ENCODE data around the gene BEND5. TPM values are rescaled to one million over a fixed set of nuclear protein-coding genes. Genes with fewer than 3 reads are reported as not detected.

The BEND5 gene
- total and polyA plus RNA-seq, 7 donors, result 0.84 to 3.7 (median 1.6) TPM

- no peaks in the 10 kb centered on the region for H3K27me3 ChIP-seq (ENCODE audit: insufficient read depth in 3 of 3, low read length in 2 of 3)
- intact Hi-C loops (cut with DNase I), result no loop called here
- no peak overlapping the region for H3K27ac ChIP-seq
- no peak for DNase-seq
- WGBS, 3 donors, result 87 to 91% (median 87%) methylated on average over 4 of the region's 4 CpGs
- H3K4me3 ChIP-seq, result no peak overlapping the region
- no peaks in the 10 kb centered on the region for H3K4me1 ChIP-seq
- TF ChIP-seq, protein P1, sequence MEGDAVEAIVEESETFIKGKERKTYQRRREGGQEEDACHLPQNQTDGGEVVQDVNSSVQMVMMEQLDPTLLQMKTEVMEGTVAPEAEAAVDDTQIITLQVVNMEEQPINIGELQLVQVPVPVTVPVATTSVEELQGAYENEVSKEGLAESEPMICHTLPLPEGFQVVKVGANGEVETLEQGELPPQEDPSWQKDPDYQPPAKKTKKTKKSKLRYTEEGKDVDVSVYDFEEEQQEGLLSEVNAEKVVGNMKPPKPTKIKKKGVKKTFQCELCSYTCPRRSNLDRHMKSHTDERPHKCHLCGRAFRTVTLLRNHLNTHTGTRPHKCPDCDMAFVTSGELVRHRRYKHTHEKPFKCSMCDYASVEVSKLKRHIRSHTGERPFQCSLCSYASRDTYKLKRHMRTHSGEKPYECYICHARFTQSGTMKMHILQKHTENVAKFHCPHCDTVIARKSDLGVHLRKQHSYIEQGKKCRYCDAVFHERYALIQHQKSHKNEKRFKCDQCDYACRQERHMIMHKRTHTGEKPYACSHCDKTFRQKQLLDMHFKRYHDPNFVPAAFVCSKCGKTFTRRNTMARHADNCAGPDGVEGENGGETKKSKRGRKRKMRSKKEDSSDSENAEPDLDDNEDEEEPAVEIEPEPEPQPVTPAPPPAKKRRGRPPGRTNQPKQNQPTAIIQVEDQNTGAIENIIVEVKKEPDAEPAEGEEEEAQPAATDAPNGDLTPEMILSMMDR (IDR thresholded peaks at IDR 0.05), result no peak
- H3K9me3 ChIP-seq, result no peaks in the 10 kb centered on the region
- ATAC-seq, result no peak
- peaks cover 4 to 42% of the 10 kb centered on the region in 2 donors for H3K36me3 ChIP-seq (ENCODE audit: insufficient read depth in 1 of 2, low read depth in 1 of 2)
These were observed 38.3 kb downstream of the BEND5 start for GRCh38 chr1:48738356-48738755.

DNA sequence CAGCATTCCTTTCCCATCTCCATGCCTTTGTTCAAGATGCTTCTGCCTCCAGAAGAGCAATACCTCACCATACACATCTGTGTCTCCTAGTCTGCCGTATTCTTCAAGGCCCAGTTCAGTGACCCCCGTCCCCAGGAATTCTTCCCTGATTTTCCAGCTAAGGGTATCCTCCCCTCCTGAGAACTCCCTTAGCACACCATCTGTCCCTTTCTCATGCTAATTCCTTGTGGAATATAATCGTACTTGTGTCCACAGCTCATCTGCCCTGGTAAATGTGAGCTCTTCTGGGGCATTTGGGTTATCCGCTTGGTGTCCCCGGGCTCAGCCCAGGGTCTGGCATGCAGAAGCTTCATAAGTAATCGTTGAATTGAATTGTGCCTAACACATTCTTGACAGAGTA lies 40.9 kb downstream of the BEND5 start:
- Histone ChIP-seq H3K9me3 (no peaks in the 10 kb centered on the region), H3K4me1 (no peaks in the 10 kb centered on the region), H3K4me3 (no peak overlapping the region), H3K36me3 (ENCODE audit: insufficient read depth in 1 of 2, low read depth in 1 of 2) (peaks cover 4 to 42% of the 10 kb centered on the region in 2 donors), H3K27me3 (ENCODE audit: insufficient read depth in 3 of 3, low read length in 2 of 3) (no peaks in the 10 kb centered on the region), H3K27ac (no peak overlapping the region)
- no peak for DNase-seq
- ATAC-seq, result no peak
- TF ChIP-seq, protein P1 (IDR thresholded peaks at IDR 0.05), result no peak
- WGBS, 3 donors, result 87 to 89% (median 89%) methylated on average over 6 of the region's 6 CpGs
- intact Hi-C loops (cut with DNase I), result no loop called here

DNA sequence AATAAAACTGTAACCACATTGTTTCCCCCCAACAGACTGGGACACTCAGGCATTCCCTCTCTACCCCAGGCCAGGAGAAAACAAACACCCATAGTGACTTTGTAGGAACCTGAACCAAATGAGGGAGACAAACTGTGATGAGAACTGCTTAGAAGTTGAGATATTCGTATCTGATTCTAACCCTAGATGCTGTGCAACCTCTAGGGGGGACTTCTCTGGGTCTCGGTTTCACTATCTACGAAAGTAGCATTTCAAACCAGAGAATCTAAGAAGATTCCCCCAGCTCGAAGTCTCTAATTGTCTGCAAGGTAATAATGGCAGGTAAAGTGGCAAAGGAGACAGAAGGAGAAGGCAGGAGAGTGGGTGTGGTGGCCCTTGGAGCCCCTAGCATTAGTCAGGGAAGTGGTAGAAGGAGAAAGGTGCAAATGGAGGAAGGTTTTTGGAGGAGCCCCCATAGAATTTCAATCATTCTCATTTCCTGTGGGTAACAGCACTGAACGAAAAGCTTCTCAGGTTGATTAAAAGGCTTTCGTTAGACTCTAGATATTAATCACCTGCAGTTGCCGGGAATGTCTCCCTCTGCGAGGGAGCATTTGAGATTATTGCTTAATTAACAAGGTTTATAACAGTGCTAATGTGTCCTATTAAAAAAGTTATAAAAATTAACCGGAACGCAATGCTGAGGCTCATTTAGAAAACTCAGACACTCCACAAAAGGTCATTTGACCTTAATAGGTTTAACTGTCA lies 46.4 kb downstream of the BEND5 start:
- H3K9me3 ChIP-seq, result no peaks in the 10 kb centered on the region
- TF ChIP-seq, protein P1 (IDR thresholded peaks at IDR 0.05), result no peak
- intact Hi-C loops (cut with DNase I), result no loop called here
- peaks cover 4 to 41% of the 10 kb centered on the region in 2 donors for H3K36me3 ChIP-seq (ENCODE audit: insufficient read depth in 1 of 2, low read depth in 1 of 2)
- DNase-seq (no peak), ATAC-seq (no peak)
- H3K4me1 ChIP-seq, result peaks cover 2% of the 10 kb centered on the region
- H3K27ac ChIP-seq, result no peak overlapping the region
- no peak overlapping the region for H3K4me3 ChIP-seq
- WGBS, 3 donors, result 81 to 87% (median 84%) methylated on average over 10 of the region's 10 CpGs
- no peaks in the 10 kb centered on the region for H3K27me3 ChIP-seq (ENCODE audit: insufficient read depth in 3 of 3, low read length in 2 of 3)

DNA sequence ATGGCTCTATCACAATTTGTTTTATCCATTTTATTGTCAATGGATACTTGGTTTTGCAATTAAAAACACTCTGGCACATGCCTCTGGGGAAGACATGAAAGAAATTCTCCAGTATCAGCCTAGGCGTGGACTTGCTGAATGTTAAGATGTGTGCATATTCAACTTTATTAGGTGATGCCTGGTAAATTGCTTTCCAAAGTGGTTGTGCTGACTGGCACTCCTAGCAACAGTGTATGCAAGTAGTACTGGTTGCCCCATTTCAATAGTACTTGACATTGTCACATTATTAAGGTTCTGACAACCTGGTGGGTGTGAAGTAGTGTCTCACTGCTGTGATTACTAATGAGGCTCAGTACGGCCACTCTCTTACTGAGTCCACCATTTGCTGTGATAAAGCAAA lies 48.1 kb downstream of the BEND5 start:
- DNase-seq (no peak), ATAC-seq (no peak)
- intact Hi-C loops (cut with DNase I), result no loop called here
- 96 to 99% (median 97%) methylated on average over 2 of the region's 2 CpGs for WGBS, 3 donors
- H3K9me3 ChIP-seq, result no peaks in the 10 kb centered on the region
- TF ChIP-seq, protein P1 (IDR thresholded peaks at IDR 0.05), result no peak
- peaks cover 5% of the 10 kb centered on the region for H3K4me1 ChIP-seq
- H3K36me3 ChIP-seq (ENCODE audit: insufficient read depth in 1 of 2, low read depth in 1 of 2), result peaks cover 0 to 32% of the 10 kb centered on the region in 2 donors
- no peak overlapping the region for H3K27ac ChIP-seq
- no peaks in the 10 kb centered on the region for H3K27me3 ChIP-seq (ENCODE audit: insufficient read depth in 3 of 3, low read length in 2 of 3)
- H3K4me3 ChIP-seq, result no peak overlapping the region

Data from psoas muscle (tissue), 8 donors.